EH (cell line): ENCODE results near the gene ZNF536.
"Not testable (repeated sequence)": the region's sequence is repeated elsewhere in the genome, so short reads cannot be mapped to it uniquely, and the experiment has no call there.

Experiments used
- DNase-seq: peaks from one replicate; pipeline ENCODE4 v3.0.0-alpha.2; 2015; ENCODE audit warnings: low read depth

Gene ZNF536

DNA sequence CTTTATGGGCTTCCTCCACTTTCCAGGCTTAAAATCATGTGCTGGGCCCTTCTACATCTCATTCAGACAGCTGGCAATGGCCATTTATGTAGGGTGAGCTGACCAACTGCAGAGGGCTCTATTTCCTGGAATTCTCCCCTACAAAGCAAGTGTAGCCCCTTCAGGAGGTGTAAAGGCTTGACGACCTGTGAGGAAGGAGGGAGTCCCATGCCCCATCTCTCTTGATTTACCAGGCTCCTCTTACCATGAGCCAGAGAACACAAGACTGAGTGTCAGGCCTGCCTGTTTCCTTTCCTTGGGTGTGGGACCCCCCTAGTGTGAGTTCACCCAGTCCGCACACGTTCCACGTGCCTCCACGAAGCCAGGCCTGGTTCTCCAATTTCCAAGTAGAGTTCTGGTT is 16.6 kb downstream of the ZNF536 start:
- DNase-seq = no peak

DNA sequence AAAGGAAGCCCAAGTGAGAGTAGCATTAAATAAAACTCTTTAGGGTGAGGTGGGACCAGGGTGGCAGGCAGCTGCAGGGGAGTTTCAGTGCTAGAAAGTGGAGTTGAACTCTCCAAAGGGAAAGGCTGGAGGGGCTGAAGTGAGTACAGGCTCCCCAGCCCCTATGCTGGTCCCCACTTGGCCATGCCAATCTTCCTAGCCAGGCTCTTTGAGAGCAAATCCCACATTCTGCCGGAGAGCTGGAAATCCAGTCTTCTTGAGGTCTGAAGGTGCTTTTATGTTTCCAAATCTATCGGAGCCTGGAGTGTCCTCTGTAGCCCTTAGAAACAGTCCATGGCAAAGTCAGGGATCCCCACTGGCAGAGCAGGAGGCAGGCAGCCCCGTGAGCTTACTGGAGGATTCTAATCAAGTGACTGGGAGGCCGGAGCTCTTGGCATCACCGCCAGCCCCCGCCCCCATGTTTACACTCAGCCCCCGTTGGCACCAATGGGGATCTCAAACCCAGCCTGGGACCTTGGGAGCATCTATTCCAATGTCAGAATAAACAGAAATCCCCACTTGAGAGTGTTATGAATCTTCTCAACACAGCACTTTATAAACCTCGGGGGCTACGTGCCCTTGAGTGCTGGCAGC is 18.3 kb downstream of the ZNF536 start:
- no peak for DNase-seq

DNA sequence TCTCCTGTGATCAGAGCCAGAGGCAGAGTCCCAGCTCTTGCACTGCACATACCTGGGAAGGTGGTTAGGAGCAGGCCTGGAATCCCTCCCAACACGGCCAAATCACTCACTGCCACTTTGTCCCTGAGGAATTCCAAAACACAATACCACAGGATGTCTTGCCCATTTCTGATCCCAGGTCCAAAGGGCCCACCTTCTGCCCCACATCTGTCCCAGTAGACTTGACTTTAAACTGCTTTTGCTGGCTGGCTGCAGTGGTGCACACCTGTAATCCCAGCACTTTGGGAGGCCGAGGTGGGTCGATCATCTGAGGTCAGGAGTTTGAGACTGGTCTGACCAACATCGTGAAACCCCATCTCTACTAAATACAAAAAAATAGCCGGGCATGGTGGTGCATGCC is 18.9 kb downstream of the ZNF536 start:
- no peak for DNase-seq

DNA sequence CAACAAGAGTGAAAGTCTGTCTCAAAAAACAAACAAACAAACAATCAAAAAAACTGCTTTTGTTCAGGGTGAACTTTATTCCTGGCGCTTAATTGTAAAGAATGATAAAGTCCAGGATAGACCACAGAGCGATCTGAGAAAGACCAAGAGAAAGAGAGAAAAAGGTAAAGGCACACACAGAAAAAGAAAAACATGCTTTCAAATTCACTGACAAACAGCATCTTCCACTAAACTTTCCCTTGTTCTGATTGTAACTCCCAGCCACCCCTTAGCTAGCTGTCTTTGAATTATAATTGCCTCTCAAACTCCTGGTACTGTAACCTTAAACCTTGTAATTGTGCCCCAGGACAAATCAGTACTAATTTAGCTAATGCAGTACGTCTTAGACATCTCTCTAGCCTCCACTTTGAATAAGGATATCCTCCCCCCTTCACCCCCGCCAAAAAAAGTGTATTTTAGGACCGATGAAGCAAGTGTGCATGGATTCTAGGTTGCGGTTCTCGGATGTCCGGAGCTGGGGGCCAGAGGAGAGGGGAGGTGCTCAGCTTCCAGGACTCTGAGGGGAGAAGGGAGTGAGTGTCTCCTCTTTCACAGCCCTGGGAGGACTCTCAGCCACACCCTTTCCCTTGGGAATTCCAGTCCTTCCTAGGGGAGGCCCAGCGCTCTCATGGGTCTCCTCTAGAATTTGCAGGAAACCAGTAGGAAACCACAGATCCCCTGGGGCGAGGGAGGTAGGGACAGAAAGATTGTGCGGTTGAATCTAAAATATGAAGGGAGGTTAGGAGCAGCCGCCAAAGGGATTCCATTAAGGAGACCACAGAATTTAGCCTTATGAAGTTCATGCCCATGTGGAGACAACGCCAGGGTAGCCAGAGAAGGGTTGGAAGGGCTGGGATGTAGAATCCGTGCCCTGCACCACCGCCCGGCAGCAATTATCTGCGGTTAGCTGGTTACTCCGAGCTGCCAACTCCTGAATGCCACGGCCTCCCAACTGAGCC is 19.7 kb downstream of the ZNF536 start:
- DNase-seq = no peak

DNA sequence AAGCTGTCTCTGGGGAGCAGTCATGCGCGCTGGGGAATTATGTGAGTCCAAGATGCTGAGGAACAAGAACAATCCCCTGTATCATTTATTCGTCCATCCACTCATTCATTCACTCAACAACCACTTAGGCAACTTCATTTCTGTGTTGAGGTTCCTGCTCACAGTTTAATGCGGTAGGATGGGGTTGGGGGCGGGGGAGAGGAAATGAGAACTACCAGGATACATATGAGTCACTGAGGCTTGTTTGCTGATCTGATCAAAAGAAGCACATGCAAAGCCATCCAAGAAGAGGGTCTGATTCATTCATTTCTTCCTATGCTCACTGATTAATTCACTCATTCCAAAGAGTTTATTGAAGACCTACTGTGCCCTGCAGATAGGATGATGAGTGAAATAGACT is 20.9 kb downstream of the ZNF536 start:
- DNase-seq = no peak

DNA sequence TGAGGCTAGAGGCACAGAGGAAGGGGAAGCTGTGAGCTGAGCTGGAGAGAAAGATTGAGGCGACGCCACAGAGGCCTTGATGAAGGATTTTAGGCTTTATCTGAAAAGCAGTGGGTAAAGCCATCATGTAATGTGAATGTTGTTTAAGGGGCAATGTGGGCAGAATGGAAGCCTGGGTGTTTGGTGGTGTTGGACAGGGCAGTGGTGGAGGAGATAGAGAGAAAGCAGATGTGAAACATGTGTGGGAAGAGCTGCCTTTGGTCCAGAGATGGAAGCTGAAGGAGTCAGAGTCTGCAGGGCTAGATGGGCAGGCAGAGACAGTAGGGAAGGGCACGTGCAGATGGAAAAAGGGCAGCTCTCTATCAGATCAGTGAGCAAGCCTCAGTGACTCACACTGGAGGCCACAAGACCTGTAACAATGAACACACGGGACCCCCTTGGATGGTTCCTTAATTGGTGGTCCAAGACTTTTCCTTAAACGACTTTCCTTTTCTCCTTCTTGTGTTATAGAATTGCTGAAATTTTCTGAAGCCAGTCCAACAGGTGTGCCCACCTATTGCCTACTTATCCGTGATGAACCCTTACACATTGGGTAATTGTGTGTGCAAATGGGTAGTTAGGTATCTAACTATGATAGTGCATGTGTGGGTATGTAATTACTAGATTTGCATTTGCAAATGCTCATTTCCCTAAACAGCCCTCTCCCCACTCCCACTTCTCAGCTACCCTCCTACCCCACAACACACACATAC is 21.7 kb downstream of the ZNF536 start:
- no peak for DNase-seq

DNA sequence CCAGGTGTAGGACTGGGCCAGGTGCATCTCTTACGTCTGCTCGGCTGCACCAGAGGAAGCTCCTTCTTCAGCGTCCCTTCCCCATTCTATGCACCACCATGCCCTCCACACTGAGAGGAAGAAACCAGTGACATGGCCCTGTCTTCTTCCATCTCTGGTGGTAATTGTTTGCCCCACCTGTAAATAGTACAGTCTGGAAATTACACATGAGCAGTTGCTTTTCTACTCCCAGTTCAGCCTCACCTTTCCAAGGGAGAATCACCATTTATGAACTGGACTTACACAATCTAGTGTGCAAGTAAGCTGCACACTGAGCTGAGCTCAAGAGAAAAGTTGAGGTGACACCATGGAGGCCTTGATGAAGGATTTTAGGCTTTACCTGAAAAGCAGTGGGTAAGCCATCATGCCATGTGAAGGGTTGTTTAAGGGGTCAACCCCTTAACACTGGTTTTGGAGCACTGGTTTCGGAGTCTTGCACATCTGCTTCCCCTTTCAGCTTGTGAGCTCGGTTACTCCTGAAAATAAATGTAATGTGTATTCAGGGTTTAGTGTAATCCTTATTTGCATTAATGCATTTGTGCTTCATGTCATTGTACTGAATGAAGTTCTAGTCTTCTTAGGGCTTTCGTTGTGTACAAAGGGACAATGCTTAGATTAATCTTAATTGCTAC is 22.4 kb downstream of the ZNF536 start:
- no peak for DNase-seq

DNA sequence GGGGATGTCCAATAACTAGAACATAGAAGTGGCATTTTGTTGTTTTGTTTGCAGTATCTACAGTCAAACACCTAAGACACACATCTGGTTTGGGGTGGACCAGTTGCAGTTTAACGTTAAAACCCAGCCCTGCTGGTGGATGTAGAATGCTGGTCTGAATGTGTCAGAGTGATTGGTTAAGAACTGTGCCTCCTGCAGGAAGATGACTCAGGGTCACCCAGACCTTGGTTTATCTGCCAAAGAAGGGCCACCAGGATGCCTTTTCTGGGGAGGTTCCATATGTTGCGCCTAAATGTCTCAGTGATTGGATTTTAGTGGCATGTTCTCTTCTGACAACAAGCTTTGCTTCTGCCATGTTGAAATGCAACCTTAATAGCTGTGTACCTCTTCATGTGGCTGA is 23.1 kb downstream of the ZNF536 start:
- no peak for DNase-seq

DNA sequence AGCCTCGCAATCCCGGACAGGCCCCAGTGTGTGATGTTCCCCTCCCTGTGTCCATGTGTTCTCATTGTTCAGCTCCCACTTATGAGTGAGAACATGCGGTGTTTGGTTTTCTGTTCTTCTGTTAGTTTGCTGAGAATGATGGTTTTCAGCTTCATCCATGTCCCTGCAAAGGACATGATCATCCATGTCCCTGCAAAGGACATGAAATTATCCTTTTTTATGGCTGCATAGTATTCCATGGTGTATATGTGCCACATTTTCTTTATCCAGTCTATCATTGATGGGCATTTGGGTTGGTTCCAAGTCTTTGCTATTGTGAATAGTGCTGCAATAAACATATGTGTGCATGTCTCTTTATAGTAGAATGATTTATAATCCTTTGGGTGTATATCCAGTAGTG is 26.4 kb downstream of the ZNF536 start:
- not testable (repeated sequence) for DNase-seq

DNA sequence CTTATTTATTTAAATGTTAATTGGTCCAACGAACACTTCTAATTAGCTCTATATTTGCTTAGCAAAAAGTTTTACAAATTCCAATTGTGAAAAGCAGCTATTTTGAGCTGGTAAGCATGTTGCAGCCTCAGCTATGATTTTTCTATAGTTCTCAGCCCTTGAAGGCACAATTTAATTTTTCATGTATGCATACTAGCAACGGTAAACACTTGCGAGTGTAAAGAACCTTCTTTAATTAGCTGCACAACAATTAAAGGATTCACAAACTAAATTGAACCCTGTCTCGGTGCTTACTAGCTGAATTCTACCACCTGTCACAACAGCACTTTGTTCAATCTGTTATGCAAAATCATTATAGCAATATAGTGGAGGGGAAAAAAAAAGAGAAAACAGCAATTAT is 29.8 kb downstream of the ZNF536 start:
- DNase-seq = no peak

DNA sequence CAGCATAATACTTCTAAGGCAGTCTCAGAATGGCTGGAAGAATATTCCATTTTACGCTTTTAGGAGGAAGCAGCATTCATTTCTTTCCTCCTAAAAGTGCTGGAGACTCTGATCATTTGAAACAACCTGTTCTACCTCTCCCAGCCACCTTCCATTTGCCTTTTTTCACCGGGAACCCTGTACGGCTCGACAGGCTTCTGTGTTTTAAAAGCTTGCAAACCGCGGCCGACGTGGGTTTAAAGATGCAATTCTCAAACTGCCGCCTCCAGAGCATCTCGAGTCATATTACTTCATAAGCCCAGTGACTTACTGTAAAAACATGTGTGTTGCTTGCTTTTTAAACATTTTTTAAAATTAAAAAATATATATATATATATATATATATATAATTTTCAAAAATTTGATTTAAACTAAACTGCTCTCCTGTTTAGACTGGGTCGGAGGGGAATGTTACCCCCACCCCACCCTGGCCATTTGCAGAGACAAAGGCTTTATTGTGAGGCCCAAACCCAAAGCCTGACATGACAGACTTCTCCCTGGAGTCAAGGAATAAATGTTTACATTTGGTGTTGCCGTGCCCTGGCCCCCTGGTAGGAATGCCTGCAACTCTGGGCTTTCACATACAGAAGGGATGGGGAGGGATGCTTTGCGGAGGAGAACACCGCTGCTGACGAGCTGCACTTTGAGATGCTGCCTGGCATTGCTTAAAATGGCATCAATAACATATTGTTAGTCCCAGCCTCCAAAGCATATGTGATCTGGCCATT is 30.4 kb downstream of the ZNF536 start:
- DNase-seq = no peak

DNA sequence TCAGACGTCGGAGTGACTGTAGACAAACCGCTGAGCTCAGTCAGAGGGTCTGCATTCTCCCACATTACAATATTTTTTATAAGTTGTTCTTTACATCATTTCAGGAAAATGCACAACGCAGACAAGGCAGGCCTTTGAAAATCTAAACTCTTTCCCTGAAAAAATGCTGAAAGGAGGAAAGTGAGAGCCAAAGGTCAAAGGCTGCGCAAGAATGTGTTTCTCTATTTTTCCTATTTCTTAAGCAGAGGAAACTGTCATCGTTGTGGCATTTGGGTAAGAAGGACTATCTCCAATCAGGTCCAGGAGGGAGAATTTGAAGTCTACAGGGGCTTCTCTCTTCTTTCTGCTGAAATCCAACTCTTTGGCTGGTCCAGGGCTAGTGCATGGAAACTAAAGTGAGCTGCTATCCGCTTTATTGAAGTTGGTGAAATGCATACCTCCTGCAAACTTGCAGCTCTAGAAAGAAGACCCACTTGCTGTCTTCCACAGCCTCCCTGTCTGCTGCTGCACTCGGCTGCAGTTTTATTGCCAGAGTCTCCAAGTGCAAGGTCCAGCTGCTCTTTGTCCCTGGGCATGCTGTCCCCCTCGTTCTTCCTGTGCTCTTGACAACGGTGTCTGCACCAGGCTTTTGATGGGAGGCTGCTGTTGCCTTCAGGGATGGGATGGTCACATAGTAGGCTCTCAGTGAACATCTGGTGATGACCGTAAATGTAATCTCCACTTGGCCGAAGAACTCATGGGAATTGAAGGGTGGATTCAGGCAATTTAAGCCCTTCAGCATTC is 31.2 kb downstream of the ZNF536 start:
- no peak for DNase-seq

DNA sequence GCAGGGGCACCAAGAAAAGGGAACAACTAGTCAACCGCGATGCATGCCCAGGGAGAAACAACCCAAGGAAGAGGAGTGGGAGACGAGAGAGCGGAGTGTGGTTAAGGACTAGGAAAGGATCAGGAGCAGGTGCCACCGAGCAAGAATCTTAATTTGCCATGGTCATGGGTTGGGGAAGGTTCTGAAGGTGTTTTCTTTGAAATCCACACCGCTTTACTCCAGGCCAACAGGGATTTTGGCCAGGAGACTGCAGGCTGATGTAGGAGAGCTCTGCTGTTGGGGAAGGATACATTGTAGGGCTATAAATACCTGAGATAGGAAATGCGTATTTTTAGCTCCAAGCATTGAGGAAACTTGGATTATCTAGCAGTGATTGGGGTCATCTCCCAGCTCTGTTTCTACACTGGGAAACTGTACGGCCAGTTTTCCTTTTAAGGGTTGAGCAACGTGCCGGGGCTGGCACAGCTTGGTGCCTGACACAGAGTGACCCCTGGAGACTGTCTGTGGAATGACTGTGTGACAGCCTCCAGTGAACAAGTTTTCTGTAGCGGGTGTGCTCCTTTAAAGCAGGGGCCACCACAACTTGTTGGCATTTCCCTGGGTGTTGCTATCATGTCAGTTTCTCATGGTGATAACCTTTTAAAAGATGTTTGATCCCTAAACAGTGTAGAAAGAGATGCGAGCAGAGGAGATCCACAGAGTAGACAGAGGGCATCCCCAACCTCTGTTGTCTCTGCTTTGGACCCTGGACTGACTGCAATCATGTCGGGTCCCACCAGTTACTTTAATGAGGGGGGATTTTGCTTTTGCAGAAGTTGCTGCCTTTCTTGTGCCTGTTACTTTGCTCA is 34.3 kb downstream of the ZNF536 start:
- no peak for DNase-seq

DNA sequence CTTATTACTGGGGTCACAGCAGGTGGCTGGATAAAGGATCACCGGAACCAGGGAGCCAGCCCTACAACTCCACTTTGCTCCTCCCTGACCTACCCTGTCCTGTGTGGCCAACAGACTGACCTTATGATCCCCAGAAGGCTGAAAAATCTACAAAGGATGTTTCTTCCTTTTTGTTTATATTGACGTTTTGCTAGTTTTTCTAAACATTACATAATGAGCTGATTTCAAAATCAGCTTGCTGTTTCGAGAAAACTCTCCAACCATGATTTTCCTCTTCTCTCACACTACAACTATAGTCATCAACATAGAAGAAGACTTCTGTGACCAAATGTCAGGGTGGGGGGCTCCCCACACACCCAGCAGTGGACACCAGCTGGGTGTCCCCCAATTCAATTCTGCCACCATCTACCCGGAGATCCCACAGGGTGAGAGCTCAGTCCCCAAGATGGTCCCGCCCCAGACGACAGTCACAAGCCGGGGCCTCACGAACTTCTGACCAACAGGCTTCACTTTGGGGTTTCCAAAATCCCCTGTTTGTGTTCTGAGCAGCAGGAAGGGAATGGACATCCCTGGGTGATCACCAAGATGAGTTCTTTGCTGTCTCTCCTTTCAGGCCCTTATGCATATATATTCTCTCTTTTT is 35.0 kb downstream of the ZNF536 start:
- no peak for DNase-seq

DNA sequence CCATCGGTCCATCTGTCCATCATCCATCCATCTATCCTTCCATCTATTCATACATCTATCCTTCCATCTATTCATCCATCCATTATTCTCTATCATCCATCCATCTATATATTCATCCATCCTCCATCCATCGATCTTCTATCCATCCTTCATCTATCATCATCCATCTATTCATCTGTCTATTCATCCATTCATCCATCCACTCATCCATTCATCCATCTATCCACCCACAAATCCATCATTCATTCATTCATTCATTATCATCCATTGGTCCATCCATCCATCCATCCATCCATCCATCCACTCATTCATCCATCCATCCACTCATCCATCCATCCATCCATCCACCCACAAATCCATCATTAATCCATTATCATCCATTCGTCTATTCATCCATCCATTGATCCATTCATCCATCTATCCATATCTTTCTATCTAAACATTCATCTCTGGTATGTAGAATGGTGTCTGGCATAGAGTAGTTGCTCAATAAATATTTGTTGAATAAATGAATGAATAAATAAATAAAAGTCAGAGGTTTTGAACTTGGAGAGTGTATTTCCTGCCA is 36.6 kb downstream of the ZNF536 start:
- no peak for DNase-seq

DNA sequence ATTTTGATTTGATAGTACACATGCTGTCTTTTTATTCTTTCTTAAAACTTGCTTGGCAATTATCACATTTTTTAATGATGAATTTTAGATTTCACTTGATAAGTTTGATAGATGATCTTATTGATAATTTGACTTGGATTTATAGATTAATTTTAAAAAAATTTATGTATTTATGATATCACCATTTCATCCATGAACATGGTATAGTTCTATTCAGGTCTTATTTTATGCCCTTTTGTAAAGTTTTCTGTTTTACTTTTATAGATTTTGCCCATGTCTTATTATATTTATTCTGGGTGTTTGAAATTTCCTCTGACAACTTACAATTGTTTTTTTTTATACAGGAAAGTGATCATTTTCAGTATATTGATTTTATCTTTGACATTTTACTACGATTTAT is 39.5 kb downstream of the ZNF536 start:
- DNase-seq = no peak

DNA sequence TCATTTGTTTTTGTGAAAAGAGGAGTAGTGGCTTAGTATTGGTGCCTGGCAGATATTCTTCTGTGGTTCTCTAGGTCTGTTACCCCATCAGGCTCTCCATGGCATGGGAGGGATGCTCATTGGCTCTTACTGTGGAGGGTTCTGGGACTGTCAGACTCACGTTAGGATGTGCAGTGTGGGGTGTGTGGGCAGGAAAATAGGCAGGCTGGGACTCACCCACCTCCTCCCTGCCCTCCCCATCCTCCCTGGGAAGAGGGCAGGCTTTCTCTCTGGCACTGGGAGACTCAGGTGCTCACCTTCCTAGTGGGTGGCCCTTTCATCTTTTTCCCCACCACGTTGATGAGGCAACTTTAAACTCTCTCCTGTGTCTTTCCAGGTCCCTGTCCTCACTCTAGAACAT is 44.2 kb downstream of the ZNF536 start:
- DNase-seq = no peak

DNA sequence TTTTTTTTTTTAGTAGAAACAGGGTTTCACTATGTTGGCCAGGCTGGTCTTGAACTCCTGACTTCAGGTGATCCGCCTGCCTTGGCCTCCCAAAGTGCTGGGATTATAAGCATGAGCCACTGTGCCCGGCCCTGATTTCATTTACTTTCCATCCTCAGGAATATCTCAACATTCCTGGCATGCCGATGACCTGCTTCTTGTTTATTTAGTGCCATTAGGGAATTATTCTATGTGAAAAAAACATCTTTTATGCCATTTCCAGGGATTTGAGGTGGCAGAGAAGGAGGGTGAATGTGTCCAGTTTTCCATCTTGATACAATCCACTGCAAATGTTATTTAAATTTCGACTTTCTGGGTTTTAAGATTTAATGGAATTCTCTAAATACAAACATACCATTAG is 45.0 kb downstream of the ZNF536 start:
- not testable (repeated sequence) for DNase-seq
